PFSK-1 (cell line): ENCODE measurements around the gene OAS1.

ENCODE experiments used
- FOXP2 ChIP-seq: optimal IDR thresholded peaks from 2 replicates; pipeline ENCODE3; 2011; ENCODE audit warnings: borderline replicate concordance, control low read depth, inconsistent platforms; ENCODE audit not compliant: insufficient read depth; ENCODE audit errors: extremely low read length, extremely low read depth
- POLR2AphosphoS5 ChIP-seq: IDR thresholded peaks from 2 replicates; pipeline ENCODE4 v1.6.1; 2012; ENCODE audit warnings: low read depth, mild to moderate bottlenecking, control low read depth, low read length, moderate library complexity
- REST ChIP-seq, 2 experiments: IDR thresholded peaks; 2 replicates each; pipeline versions ENCODE4 v1.6.1 to v1.8.0; 2011 to 2012; ENCODE audit warnings: low read depth in 2 of 2, low read length in 2 of 2, control low read depth in 1 of 2, inconsistent platforms in 1 of 2, mild to moderate bottlenecking in 1 of 2, moderate library complexity in 1 of 2; ENCODE audit not compliant: insufficient read depth in 1 of 2
- SIN3A ChIP-seq: IDR thresholded peaks from 2 replicates; pipeline ENCODE4 v1.6.1; 2012; ENCODE audit warnings: mild to moderate bottlenecking, low read length, moderate library complexity, borderline replicate concordance; ENCODE audit not compliant: insufficient read depth
- TAF1 ChIP-seq: IDR thresholded peaks from 2 replicates; pipeline ENCODE4 v1.6.1; 2012; ENCODE audit warnings: low read length, control low read depth, borderline replicate concordance; ENCODE audit not compliant: insufficient read depth

OAS1 gene

DNA sequence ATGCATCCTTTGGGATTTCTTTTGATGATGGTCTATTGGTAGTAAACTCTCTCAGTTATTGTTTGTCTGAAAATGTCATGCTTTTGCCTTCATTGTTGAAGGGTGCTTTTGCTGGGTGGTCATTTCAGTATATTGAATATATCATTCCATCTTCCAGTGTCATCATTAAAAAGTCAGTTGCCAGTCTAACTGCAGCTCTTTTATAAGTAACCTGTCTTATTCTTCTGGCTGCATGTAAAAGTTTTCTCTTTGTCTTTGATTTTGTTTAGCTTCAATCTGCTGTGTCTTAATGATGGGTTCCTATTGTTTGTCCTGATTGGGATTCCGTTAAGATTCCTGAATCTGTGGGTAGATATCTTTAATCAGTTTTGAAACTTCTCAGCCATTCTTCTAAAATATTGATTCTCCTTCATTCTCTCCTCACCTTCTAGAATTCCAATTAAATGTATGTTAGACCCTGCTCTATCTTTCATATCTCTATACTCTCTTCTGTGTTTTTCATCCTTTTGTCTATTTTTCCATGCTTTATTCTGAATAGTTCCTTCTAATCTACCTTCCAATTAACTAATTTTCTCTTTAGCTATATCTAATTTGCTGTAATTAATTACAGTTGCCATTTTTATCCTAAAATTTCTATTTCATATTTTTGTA lies 6.4 kb downstream of the OAS1 start:
- TF ChIP-seq SIN3A (no peak), TAF1 (no peak), POLR2AphosphoS5 (no peak), FOXP2 (no peak), REST (IDR thresholded peaks at IDR 0.05; ENCODE audit: insufficient read depth in 1 of 2, low read depth in 2 of 2, low read length in 2 of 2) (no peak)

- TF ChIP-seq TAF1 (no peak), FOXP2 (no peak), SIN3A (no peak), POLR2AphosphoS5 (no peak), REST (IDR thresholded peaks at IDR 0.05; ENCODE audit: insufficient read depth in 1 of 2, low read depth in 2 of 2, low read length in 2 of 2) (no peak)
Observed at GRCh38 chr12:112916270-112916669, 9.5 kb downstream of the OAS1 start.

GRCh38 chr12:112919121-112919520 lies 12.4 kb downstream of the OAS1 start:
- no peak for TF ChIP-seq TAF1
- TF ChIP-seq REST (IDR thresholded peaks at IDR 0.05; ENCODE audit: insufficient read depth in 1 of 2, low read depth in 2 of 2, low read length in 2 of 2) = no peak

GRCh38 chr12:112924986-112925385 lies 18.2 kb downstream of the OAS1 start:
- TF ChIP-seq REST (IDR thresholded peaks at IDR 0.05; ENCODE audit: insufficient read depth in 1 of 2, low read depth in 2 of 2, low read length in 2 of 2) (no peak), TAF1 (no peak), FOXP2 (no peak), SIN3A (no peak), POLR2AphosphoS5 (no peak)

GRCh38 chr12:112927475-112927874 lies 20.7 kb downstream of the OAS1 start:
- TF ChIP-seq POLR2AphosphoS5 = no peak
- TF ChIP-seq REST (IDR thresholded peaks at IDR 0.05; ENCODE audit: insufficient read depth in 1 of 2, low read depth in 2 of 2, low read length in 2 of 2) = no peak
- TF ChIP-seq SIN3A = no peak
- no peak for TF ChIP-seq TAF1
- TF ChIP-seq FOXP2 = no peak
